IPS DF 4.7 (cell line): ENCODE measurements around the gene NLGN1.

Experiments
- DNase-seq: peaks from one replicate; pipeline ENCODE4 v3.0.0-alpha.2; 2013; ENCODE audit warnings: low spot score; ENCODE audit errors: extremely low read depth

NLGN1 gene

DNA sequence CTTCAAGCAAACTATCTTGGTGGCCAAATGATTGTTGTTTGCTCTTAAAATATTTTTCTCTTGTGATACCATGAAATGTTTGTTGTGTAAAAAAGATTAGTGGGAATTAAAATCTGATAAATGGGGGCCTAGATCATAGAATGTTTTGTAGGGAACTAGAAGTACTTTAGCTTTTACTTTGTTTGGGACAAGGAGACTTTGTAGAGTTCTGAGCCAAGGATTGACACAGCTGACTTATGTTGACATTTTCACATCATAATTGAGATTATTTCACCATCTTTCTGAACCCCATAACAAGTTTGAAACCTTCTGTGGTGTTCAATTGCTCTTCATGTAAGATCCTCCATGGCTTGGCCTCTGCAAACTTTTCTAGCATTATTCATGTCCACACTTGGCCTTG, 235.4 kb downstream of the NLGN1 start:
- no peak for DNase-seq

DNA sequence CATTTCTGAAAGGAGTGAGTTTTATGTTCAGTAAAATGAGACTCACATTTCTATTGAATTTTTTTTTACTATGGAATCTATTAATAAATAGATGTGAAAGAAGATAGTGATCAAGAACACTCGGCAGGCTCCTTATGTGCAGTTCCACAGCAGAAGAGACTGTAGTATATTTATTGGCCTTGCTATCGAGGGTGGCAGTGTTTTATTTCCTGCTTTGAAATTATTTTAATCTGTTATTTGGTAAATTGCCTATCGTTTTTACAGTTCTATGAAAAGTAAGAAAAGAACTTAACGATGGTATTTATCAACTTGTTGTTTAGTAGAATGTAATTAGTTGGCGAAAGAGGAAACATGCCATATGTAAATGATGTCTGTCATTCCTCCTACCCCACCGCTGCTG, 238.3 kb downstream of the NLGN1 start:
- DNase-seq: no peak

DNA sequence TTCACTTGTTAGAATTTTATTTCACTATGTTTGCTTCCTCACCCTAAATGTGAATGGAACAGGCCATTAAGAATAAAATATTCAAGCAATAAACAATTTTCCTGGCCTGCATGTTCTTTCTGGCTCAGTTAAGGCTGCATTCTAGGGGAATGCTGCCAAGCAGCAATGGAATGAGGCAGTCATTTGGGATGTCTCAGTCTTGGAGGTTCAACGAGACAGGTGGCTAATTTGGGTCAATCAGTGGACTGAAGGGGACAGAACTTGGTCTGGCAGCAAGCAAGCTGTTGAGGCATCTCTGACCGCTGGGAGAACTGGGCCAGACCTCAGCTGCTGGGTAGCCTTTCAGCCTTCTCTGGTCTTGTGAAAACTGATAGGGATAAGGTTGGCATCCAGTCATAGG, 241.6 kb downstream of the NLGN1 start:
- DNase-seq: no peak

DNA sequence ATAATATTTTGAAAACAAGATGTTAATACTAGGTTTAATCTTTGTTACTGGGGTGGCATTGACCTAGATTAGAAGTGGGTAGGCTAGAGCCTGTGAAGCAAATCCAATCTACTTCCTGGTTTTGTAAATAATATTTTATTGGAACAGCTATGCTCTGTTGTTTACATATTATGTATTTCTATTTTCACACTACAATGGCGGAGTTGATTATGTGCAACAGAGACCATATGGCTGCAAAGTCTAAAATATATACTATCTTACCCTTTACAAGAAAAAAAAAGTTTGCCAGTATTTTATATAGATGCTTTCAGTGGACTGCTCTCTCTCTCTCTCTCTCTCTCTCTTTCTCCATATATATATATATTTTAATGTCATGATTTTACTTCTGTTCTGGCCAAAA, 244.2 kb downstream of the NLGN1 start:
- DNase-seq: no peak

DNA sequence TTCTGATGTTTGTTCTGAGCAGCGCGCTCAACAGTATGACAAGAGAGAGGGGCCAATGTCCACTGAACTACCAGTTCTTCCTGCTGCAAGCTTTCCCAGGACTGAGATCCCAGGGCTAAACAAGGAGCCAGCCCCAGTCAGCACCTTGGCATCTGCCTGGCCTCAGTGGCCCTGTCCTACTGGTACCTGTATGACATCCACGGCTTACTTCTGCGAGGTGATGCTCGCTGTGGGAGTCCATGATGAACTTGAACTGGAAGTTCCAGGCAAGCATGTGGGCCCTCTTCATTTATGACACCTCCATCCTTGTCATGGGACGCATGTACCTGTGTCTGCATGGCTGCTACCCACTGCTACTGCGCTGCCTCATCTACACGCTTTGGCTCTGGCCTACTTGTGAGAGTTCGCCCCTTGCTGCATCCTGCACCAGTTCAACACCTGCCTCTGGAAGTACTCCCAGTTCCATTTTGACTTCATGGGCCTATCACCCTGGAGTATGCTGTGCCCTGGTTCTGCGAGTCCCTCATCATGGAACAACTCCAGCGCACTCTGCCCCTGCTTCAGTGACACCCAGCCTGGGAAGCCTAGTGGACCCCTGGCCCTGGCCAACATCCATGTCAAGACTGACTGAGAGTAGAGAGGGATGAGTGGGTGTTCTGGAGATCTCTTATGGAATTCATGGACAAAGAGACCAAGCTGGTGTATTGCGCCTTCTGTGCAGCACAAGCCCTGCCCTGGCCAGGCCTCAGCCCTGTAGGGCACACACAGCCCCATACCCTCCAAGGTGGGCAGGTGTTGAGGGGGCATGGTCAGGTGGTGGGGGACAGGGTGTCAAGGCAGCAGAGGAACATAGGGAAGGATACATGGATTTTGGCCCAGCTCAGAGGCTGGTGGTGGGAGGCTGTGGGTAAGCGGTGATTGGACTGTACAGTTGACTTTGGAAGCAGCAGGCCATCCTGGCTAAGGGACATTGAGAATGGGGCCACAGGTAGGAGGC, 246.8 kb downstream of the NLGN1 start:
- DNase-seq: no peak

DNA sequence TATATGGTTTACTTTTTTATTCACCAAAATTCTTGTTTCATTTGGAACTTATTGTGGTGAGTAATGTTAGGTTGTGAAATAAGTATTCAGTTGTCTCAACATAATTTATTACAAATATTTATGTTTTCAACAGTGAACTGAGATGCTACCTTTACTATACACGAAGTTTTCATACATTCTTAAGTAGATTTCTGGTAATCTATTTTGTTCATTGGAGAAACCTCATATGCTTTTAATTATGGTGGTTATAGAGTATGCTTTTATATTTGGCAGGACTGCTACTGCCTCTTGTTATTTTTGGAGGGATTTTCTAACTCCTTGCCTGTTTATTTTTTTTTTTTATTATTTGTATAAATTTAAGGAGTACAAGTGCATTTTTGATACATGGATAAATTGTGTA, 253.1 kb downstream of the NLGN1 start:
- no peak for DNase-seq

DNA sequence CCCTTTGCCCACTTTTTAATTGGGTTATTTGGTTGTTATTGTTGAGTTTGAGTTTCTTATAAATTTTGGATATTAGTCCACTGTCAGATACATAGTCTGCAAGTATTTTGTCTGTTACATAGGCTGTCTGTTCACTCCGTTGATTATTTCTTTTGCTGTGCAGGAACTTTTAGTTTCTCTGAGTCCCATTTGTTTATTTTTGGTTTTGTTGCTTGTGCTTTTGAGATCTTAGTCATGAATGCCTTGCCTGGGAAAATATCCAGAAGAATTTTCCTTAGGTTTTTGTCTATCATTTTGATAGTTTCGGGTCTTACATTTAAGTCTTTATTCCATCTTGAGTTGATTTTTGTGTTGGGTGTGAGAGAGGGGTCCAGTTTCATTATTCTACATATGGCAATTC, 254.5 kb downstream of the NLGN1 start:
- no peak for DNase-seq

DNA sequence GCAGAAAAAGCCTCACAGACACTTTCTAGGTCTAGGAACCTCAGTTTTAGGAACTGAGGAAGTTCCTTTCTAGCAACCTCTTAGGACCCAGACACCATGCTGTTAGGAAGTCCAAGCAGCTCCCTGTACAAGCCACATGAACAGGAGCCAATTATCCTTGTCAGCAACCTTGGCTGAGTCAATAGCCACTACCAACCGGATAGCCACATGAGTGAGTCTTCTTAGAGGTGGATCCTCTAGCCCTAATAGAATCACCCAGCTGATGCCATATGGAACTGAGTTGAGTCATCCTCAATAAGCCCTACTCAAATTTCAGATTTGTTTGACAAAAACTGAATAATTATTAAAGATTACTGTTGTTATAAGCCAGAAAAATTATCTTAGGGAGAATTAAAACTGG, 256.2 kb downstream of the NLGN1 start:
- no peak for DNase-seq

DNA sequence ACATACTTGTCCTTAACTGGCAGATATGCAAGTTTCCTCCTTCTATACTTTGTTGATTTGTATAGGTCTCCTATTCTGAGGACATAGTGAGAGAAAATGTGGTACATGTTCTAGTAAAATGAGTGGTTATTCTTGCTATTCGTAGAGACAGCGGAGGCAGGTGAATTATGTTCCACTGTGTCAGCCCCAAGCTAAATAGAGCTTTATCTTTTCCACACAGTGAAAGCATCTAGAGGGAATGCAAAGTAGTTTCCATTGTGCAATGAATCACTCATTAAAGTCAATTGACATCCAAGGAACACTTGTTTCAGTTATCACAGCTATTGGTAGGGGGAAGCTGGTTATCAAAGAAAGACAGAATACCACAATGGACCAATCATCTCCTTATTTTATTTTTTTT, 262.4 kb downstream of the NLGN1 start:
- no peak for DNase-seq

DNA sequence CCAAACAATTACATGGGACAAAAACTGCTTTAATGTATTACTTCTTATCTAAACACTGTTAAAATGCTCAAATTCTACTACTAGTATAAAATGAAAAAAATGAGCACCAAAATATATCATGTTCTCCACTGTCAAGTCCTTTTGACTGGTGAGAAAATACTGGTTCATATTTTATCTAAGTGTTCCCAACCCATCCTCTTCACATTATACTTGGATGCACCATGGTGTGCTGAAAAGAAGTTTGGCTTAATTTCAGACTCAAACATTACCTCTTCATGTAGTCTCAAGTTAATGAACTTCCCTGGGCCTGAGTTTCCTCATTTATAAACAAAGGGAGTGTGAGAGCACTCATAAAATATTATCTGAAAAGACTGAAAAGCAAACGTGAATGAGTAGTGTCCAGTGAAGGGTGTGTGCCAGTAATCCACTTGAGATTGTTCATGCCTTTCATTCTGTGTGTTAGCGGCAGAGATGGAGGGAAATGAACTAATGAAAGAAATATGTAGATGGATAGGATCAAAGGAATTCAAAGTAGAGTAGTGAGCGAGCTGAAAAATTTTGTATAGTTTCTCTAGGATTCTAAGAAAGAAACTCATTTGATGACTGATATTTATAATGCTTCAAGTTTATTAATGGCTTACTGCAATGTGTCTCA, 263.2 kb downstream of the NLGN1 start:
- DNase-seq: no peak

DNA sequence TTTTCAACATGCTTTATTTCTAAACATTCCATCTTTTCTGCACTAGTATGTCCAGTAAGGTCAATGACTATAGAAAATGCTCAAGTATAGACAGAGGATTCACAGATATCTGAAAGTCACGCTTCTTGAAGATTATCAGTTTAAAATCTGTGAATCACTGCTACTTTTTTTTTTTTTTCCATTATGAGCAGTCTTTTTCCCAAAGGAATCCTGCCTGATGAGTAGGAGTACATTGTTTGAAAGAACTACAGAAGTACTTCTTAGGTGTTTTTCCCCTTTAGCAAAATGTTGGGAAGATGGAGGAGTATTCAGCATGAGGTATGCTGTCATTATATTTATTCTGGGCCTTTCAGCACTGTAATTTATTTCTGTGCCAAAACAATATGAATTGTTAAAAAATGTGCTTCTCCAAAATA, 266.2 kb downstream of the NLGN1 start:
- DNase-seq: no peak

DNA sequence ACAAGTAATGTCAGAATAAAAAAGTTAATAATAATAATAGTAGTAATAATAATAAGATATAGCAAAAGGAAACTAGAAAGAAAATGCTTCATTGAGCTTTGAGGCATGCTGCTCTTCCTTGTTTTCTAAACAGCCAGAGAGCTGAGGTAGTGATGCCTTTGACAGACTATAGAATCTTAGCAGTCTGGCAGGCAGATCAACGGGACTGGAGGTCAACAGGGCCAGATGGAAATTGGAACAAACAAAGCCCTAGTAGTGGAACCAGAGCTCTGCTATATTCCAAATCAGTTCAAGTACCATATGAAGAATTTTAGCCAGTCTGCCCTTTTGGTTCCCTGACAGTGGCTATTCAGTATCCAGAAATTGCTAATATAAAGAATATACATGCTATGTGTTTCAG, 278.6 kb downstream of the NLGN1 start:
- no peak for DNase-seq

DNA sequence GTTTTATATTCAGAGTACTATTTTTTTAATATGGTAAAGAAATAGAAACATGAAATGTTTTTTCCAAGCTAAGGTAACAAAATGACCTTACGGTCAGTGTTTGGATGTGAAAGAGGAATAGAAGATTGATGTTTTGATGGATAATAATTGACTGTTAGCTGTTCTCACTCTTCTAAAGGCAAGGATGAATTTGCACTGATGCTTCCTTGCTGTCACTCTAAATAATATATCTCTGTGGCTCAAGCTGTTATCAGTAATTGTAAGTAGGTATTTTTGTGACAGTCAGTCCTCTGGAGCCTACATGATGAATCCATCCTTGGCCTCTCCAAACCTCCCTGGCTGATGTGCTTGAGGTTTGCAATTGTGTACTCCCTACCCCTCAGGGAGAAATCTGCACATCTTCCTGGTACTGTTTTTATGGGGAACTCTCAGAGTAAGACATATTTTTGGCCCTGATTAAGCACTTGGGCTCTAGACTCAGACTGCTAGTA, 283.7 kb downstream of the NLGN1 start:
- no peak for DNase-seq

DNA sequence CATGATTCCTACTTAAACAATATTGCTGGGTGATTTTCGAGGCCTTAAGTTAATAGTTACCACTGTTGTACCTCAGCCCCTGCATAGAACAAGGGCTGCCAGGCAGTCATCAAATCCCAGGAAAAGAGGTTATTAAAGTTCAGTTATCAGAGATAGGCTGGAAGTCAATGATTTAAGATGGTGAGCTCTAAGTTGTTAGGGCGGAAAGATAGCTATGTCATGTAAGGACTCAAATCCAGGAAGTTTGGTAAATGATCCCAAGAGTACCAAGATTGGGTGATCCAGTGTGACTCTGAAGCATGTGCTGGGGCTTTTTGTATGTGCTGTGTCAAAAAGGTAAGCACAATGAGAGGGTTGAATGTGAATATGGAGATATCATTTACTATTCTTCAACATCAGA, 287.9 kb downstream of the NLGN1 start:
- DNase-seq: no peak

DNA sequence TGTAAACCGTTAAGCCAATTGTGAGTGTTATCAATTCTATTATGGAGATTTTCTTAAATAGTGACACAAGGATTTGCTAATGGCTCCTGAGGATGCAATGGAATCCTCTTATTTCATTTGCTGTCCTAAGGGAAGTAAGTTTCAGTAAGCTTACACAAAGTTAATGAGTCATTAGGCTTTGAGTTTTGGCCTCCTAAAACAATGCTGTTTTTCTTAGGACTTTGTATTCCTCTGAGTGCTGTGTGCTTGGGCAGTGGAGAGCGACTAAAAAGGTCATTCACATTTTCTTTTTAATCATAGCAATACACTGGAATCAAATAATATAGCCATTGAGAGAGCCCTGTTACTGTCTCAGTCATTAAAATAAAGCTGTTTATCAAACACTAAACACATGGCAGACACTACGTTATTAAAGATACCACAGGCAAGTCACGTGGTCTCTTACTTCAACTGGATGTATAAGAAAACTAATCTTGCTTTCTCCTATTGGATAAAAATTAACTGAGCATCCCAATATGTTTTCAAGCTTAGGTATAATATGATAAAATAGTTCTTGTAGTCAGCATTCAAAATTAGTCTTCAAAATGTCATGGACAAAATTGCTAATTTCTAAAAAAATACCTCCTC, 290.8 kb downstream of the NLGN1 start:
- no peak for DNase-seq

DNA sequence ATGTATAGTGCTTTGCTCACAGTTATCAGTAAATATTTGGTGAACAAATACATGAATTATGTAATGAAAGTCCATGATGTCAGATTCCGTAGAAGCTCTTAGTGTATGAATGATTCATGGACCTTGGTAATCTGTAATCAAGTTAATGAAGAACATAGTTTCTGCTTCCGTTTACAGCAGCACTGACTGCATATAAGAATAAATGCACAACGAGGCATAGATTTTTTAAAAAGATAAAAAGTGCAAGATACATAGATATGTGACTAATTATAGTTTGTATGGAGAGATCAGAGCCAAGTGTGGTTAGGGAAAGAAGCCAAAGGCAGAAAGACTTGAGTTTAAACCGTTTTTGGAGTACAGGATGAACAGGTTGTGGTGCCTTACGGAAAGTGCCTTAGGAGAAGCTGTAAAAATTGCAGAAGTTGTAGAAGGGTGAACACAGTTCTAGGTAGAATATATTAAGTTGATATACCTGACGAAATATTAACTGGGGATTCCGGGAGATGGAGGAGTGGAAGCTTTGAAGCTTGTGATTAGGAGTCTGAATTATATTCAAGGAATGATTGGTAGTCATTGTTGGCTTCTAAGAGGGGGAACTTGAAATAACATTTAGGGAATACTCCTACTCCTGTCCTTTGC, 293.1 kb downstream of the NLGN1 start:
- no peak for DNase-seq

DNA sequence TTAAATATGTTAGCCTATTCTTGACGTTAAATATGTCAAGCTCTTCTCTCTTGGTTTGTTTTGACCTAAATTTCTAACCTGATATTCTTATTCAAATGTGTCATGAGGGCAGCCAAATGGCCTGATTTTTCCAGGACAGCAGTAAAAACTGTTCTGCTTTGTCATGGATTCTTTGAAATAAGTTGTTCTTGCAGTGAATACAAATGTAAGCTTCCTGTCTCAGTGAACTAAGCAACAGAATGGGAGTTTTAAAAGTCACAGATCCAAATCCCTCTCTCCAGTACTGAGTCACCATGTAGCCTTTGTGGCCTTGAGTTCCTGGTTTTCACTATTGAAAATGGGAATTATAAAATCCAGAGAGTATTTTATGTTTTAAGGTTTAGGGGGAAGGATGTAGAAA, 301.8 kb downstream of the NLGN1 start:
- DNase-seq: peak; percentile 14

DNA sequence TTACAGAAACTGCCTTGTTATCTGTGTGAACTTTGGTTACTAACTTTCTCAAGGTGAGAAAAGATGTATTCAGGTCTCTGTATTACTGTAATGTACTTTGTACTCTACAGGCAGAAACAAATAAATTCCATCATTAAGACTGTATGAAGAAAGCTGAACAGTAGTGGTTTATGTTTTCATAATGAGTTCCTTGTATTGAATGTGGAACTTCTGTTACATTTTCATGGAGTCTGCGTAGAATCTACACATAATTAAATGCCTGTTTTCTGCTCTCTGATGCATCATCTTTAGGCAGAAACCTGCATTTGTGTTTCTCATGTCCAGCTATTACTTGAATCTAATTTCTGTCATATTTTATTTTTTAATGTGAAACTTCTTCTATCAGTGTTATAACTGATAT, 302.8 kb downstream of the NLGN1 start:
- DNase-seq: no peak

DNA sequence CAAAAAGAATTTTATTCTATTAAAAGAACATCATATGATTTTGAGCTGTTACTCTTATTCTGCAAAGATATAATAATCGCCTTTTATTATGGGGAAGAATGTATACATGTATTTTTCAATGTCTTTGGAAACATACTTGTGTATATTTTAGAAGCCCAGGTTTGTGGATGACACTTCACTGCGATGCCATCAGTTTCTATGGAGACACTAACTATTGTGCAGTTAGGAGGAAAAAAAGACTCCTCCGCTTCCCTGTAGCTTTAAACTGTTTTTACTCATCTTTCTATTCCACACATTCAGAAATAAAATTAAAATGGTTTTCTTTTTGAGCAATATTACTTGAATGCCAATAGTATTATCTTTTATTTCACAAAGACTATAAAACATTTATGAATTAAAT, 305.0 kb downstream of the NLGN1 start:
- DNase-seq: no peak

DNA sequence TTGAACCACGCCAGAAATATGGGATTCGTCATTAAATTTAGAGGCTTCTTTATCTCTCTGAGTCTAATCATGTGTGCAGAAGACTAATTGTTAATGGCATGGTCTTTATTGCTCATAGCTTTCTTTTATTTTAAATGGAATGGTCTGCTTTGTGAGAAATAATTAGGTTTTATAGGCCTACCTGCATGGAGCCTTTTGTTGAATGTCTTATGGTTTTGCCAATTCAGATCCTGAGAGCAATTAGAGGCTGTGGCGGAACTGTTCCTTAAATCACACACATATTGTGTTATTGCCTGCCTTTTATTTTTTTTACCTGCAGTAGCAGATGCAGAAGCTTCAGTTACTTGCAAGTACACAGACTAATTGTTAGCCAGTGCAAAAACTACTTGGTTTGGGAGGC, 306.2 kb downstream of the NLGN1 start:
- no peak for DNase-seq

DNA sequence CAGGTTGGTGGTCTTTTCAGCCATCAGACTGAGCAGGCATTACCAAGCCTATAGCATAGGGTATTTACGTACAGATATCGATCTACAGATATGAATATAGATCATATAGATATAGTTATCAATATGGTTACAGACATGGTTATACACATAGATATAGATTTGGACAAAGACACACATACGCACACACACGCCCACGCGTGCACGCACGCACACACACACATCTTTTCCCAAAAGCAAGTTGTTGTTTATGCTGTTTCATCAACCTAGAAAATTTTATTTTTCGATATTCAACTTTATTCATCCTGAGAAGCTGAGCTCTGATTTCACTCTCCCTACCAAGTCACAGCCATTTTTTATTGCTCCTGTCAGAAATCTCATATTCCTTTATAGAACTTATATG, 309.1 kb downstream of the NLGN1 start:
- no peak for DNase-seq

DNA sequence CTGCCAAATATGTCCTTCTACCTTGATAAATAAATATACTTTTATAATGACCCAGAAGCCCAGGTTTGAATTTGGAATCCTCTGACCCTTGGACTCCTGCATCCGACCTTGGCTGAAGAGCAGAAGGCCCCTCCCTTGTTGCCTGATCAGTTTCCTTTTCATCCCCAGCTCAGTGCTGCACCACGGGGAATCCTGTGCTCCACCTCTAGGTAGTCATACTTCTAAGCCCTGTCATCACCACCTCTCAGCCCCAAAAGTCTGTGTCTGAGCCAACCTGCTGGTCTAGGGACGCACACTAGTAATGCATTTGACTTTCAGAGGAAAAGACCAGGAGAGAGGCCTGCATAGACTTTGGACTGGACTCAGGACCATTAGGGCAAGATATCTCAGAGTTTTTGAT, 310.6 kb downstream of the NLGN1 start:
- DNase-seq: no peak
